IMR-90 (cell line): Measurements from ENCODE around the gene CLIC5. TPM values are rescaled to one million over a fixed set of nuclear protein-coding genes. Genes with fewer than 3 reads are reported as not detected.

ENCODE experiments used
- ATAC-seq: fragments of 200-7000 bp; cut with Tn5 transposase; 2 replicates; pipeline ENCODE4 v1.9.1; 2020; ENCODE audit warnings: low read depth, mild to moderate bottlenecking, moderate library complexity
- BruUV-seq: library from RNA; stranded (reverse); fragments of 400-500 nt; replicated peaks from 2 replicates; lab custom pipeline; 2021; lab: Mats Ljungman, UMichigan
- CTCF ChIA-PET: fragments of 300-600 bp; formaldehyde crosslinking; extraction: SDS; loops from one replicate; lab custom pipeline; 2021; ENCODE audit warnings: antibody characterized with exemption; lab: Yijun Ruan, JAX
- POLR2A ChIA-PET: fragments of 300-600 bp; sonication (Branson Sonifier 250); formaldehyde crosslinking; loops from one replicate; lab custom pipeline; 2022; ENCODE audit warnings: antibody characterized with exemption; ENCODE audit not compliant: unreplicated experiment; lab: Charles Lee
- DNase-seq: peaks from one replicate; pipeline ENCODE4 v3.0.0; 2013
- H2AFZ ChIP-seq: replicated peaks from 2 replicates; pipeline ENCODE3; 2013; ENCODE audit warnings: low read length, mild to moderate bottlenecking; ENCODE audit not compliant: poor library complexity
- H2AK5ac ChIP-seq: 2 replicates; pipeline ENCODE4 v1.6.1; 2013; ENCODE audit warnings: low read depth, low read length, inconsistent platforms
- H2AK9ac ChIP-seq: replicated peaks from 2 replicates; pipeline ENCODE3; 2013; ENCODE audit warnings: mild to moderate bottlenecking, low read depth, low read length, moderate library complexity; ENCODE audit not compliant: poor library complexity
- H2BK120ac ChIP-seq: 2 replicates; pipeline ENCODE4 v1.6.1; 2013; ENCODE audit warnings: low read depth, low read length, inconsistent platforms
- H2BK15ac ChIP-seq: 3 replicates; pipeline ENCODE4 v1.6.1; 2013; ENCODE audit warnings: low read depth, low read length, inconsistent platforms
- H2BK20ac ChIP-seq: 2 replicates; pipeline ENCODE4 v1.6.1; 2013; ENCODE audit warnings: low read depth, mild to moderate bottlenecking, inconsistent platforms, low read length, moderate library complexity
- H2BK5ac ChIP-seq: 2 replicates; pipeline ENCODE4 v1.6.1; 2013; ENCODE audit warnings: mild to moderate bottlenecking, low read depth, low read length, inconsistent platforms; ENCODE audit not compliant: poor library complexity, severe bottlenecking
- H3K14ac ChIP-seq: replicated peaks from 2 replicates; pipeline ENCODE4 v1.6.1; 2013; ENCODE audit warnings: low read depth, low read length, inconsistent platforms
- H3K18ac ChIP-seq: 2 replicates; pipeline ENCODE4 v1.6.1; 2013; ENCODE audit warnings: low read depth, low read length, control low read depth
- H3K23ac ChIP-seq: 2 replicates; pipeline ENCODE4 v1.6.1; 2013; ENCODE audit warnings: low read depth, low read length, inconsistent platforms
- H3K27ac ChIP-seq: 2 replicates; pipeline ENCODE4 v1.5.1; 2013; ENCODE audit warnings: mild to moderate bottlenecking, control low read depth, low read length; ENCODE audit not compliant: insufficient read depth
- H3K27me3 ChIP-seq: 2 replicates; pipeline ENCODE4 v1.6.1; 2013; ENCODE audit warnings: low read length; ENCODE audit not compliant: control insufficient read depth, insufficient read depth
- H3K36me3 ChIP-seq: 2 replicates; pipeline ENCODE4 v1.6.1; 2013; ENCODE audit warnings: low read length, mixed read lengths; ENCODE audit not compliant: control insufficient read depth, insufficient read depth
- H3K4ac ChIP-seq: 2 replicates; pipeline ENCODE4 v1.6.1; 2013; ENCODE audit warnings: low read depth, low read length, inconsistent platforms
- H3K4me1 ChIP-seq: 2 replicates; pipeline ENCODE4 v1.6.1; 2013; ENCODE audit warnings: low read length, mixed read lengths; ENCODE audit not compliant: control insufficient read depth, insufficient read depth
- H3K4me2 ChIP-seq: 2 replicates; pipeline ENCODE4 v1.6.1; 2013; ENCODE audit warnings: low read depth, mild to moderate bottlenecking, control low read depth, low read length, moderate library complexity
- H3K4me3 ChIP-seq: 2 replicates; pipeline ENCODE4 v1.5.1; 2013; ENCODE audit warnings: low read depth, mild to moderate bottlenecking, control low read depth, low read length, moderate library complexity; ENCODE audit not compliant: insufficient read depth
- H3K56ac ChIP-seq: 2 replicates; pipeline ENCODE4 v1.6.1; 2013; ENCODE audit warnings: low read length, inconsistent platforms; ENCODE audit not compliant: insufficient read depth; ENCODE audit errors: extremely low read depth
- H3K79me1 ChIP-seq, 2 experiments: 2 replicates each; pipeline ENCODE4 v1.6.1; 2013; ENCODE audit warnings: low read length in 2 of 2, inconsistent platforms in 1 of 2, low read depth in 1 of 2
- H3K9ac ChIP-seq: 2 replicates; pipeline ENCODE4 v1.6.1; 2013; ENCODE audit warnings: low read depth, low read length, control low read depth
- H3K9me1 ChIP-seq: 2 replicates; pipeline ENCODE4 v1.6.1; 2013; ENCODE audit warnings: low read length, inconsistent platforms; ENCODE audit not compliant: insufficient read depth
- H3K9me3 ChIP-seq: 2 replicates; pipeline ENCODE4 v1.6.1; 2013; ENCODE audit warnings: low read length; ENCODE audit not compliant: control insufficient read depth, insufficient read depth
- H4K20me1 ChIP-seq: 2 replicates; pipeline ENCODE4 v1.6.1; 2013; ENCODE audit warnings: low read length, inconsistent platforms; ENCODE audit not compliant: insufficient read depth
- H4K5ac ChIP-seq: 2 replicates; pipeline ENCODE4 v1.6.1; 2013; ENCODE audit warnings: mild to moderate bottlenecking, low read depth, low read length, control low read depth
- H4K8ac ChIP-seq, 2 experiments: 2 replicates each; pipeline ENCODE4 v1.6.1; 2013; ENCODE audit warnings: low read depth in 2 of 2, low read length in 2 of 2, control low read depth in 1 of 2, inconsistent platforms in 1 of 2
- H4K91ac ChIP-seq: 2 replicates; pipeline ENCODE4 v1.6.1; 2013; ENCODE audit warnings: low read depth, low read length, inconsistent platforms; ENCODE audit not compliant: insufficient read depth
- CEBPB ChIP-seq: IDR thresholded peaks from 2 replicates; pipeline ENCODE4 v1.6.1; 2012; ENCODE audit warnings: low read depth, low read length, improper control_type of control experiment
- FOS ChIP-seq: fragments of 150-350 bp; IDR thresholded peaks from 2 replicates; pipeline ENCODE4 v1.6.1; 2016; ENCODE audit warnings: low read depth, low read length
- MAFK ChIP-seq: IDR thresholded peaks from 2 replicates; pipeline ENCODE4 v1.6.1; 2012; ENCODE audit warnings: low read depth, low read length, improper control_type of control experiment
- MAZ ChIP-seq: IDR thresholded peaks from 2 replicates; pipeline ENCODE4 v1.6.1; 2012; ENCODE audit warnings: low read depth, mild to moderate bottlenecking, low read length, improper control_type of control experiment, moderate library complexity, borderline replicate concordance
- MXI1 ChIP-seq: IDR thresholded peaks from 2 replicates; pipeline ENCODE4 v1.6.1; 2012; ENCODE audit warnings: low read depth, mild to moderate bottlenecking, low read length, moderate library complexity, borderline replicate concordance
- NFE2L2 ChIP-seq: fragments of 150-350 bp; IDR thresholded peaks from 2 replicates; pipeline ENCODE4 v1.6.1; 2016; ENCODE audit warnings: low read depth, mild to moderate bottlenecking, low read length
- RAD21 ChIP-seq: IDR thresholded peaks from 2 replicates; pipeline ENCODE4 v1.6.1; 2012; ENCODE audit warnings: low read length, improper control_type of control experiment
- RFX5 ChIP-seq: IDR thresholded peaks from 2 replicates; pipeline ENCODE4 v1.8.0; 2012; ENCODE audit warnings: low read depth, mild to moderate bottlenecking, low read length, moderate library complexity
- SMC3 ChIP-seq: fragments of 150-350 bp; IDR thresholded peaks from 2 replicates; pipeline ENCODE4 v1.6.1; 2016; ENCODE audit warnings: low read depth, mild to moderate bottlenecking, antibody characterized with exemption, low read length, moderate library complexity
- WGBS, 2 experiments: methylation state at CpG; one replicate each; pipeline versions ENCODE4 v1.1.5 to v1.1.7; 2013; ENCODE audit warnings: missing lambda C conversion rate in 2 of 2; ENCODE audit not compliant: insufficient read length in 1 of 2; ENCODE audit errors: extremely low coverage in 2 of 2; 5-methylcytosine and 5-hydroxymethylcytosine counted together
- dilution Hi-C: fragments of 300-500 bp; cut with HindIII; formaldehyde crosslinking; loops from one replicate; pipeline ENCODE4 v1.14.3; 2018; ENCODE audit warnings: low sequenced_read_pairs; ENCODE audit not compliant: unreplicated experiment
- in situ Hi-C: fragments of 300-500 bp; cut with MboI; formaldehyde crosslinking; loops from 3 replicates; pipeline ENCODE4 v1.14.3; 2019; ENCODE audit warnings: low sequenced_read_pairs, inconsistent platforms, mixed read lengths
- intact Hi-C: fragments of 100-400 bp; cut with micrococcal nuclease; formaldehyde crosslinking; loops from 2 replicates; pipeline ENCODE4 v1.10.0; 2022
- polyA plus RNA-seq, 3 experiments: library from polyadenylated mRNA; depleted of rRNA; stranded (reverse); fragments of >200 nt; gene quantifications; 2 replicates each; pipeline ENCODE4 v1.2.3, GENCODE V29; 2012; ENCODE audit warnings: low replicate concordance in 1 of 3
- total RNA-seq: library from RNA; depleted of rRNA; stranded (reverse); fragments of >200 nt; gene quantifications from 2 replicates; pipeline ENCODE4 v1.2.3, GENCODE V29; 2012
- TF ChIP-seq, protein P1 (sequence below): fragments of 150-350 bp; IDR thresholded peaks from 2 replicates; pipeline ENCODE4 v1.6.1; 2017; ENCODE audit warnings: mild to moderate bottlenecking, antibody characterized with exemption, low read length, low read depth
- TF ChIP-seq, protein P2 (sequence below): fragments of 150-350 bp; IDR thresholded peaks from 2 replicates; pipeline ENCODE4 v1.6.1; 2016; ENCODE audit warnings: low read depth, mild to moderate bottlenecking, low read length, moderate library complexity, borderline replicate concordance
- TF ChIP-seq, protein P3 (sequence below): conservative IDR thresholded peaks from 2 replicates; pipeline ENCODE4 v1.5.1; 2012; ENCODE audit warnings: mild to moderate bottlenecking, low read depth, low read length, improper control_type of control experiment

Gene CLIC5
- total and polyA plus RNA-seq, 2 of the 4 experiments (the other 2 are of a cell fraction) = not detected

DNA sequence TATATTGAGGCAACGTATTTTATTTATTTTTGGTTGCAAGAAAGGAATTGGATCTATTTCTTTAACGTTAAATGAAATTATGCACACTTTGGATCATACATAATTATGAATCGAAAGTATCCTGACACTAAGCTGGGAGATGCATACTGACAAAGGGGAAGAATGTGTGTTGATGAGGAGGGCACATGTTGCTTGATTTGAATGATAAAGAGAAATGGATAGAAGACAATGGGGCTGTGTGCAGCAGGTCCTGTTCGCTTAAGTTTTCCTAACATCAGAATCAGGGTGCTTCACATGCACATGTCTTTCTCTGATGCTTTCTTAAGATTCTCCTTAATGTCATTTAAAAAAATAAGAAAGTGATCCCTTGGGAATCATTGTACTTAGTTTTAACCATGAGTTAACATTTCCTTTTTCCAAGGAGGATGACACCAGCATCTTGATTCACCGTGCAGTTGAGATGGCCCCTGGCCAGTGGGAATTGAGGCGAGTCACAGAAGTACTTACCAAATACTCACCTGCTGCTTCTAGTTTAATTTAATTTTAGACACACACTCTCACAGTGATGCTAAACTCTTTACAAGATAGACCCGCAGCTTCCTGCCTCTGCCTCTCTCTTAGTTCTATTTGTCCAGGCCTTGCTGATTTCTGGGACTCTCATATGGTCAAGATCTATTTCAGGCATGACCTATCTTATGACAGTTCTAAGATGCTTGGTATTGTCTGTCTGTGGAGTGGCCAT lies 116.5 kb downstream of the CLIC5 start:
- TF ChIP-seq MAFK = no peak
- TF ChIP-seq MAZ = no peak
- no peak for TF ChIP-seq RFX5
- TF ChIP-seq, protein P1, sequence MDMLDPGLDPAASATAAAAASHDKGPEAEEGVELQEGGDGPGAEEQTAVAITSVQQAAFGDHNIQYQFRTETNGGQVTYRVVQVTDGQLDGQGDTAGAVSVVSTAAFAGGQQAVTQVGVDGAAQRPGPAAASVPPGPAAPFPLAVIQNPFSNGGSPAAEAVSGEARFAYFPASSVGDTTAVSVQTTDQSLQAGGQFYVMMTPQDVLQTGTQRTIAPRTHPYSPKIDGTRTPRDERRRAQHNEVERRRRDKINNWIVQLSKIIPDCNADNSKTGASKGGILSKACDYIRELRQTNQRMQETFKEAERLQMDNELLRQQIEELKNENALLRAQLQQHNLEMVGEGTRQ = no peak
- no peak for TF ChIP-seq MXI1
- TF ChIP-seq RAD21 = no peak
- TF ChIP-seq, protein P2, sequence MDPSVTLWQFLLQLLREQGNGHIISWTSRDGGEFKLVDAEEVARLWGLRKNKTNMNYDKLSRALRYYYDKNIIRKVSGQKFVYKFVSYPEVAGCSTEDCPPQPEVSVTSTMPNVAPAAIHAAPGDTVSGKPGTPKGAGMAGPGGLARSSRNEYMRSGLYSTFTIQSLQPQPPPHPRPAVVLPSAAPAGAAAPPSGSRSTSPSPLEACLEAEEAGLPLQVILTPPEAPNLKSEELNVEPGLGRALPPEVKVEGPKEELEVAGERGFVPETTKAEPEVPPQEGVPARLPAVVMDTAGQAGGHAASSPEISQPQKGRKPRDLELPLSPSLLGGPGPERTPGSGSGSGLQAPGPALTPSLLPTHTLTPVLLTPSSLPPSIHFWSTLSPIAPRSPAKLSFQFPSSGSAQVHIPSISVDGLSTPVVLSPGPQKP = no peak
- TF ChIP-seq CEBPB = no peak
- TF ChIP-seq NFE2L2 = no peak
- no peak for TF ChIP-seq SMC3
- no peak for TF ChIP-seq FOS
- TF ChIP-seq, protein P3, sequence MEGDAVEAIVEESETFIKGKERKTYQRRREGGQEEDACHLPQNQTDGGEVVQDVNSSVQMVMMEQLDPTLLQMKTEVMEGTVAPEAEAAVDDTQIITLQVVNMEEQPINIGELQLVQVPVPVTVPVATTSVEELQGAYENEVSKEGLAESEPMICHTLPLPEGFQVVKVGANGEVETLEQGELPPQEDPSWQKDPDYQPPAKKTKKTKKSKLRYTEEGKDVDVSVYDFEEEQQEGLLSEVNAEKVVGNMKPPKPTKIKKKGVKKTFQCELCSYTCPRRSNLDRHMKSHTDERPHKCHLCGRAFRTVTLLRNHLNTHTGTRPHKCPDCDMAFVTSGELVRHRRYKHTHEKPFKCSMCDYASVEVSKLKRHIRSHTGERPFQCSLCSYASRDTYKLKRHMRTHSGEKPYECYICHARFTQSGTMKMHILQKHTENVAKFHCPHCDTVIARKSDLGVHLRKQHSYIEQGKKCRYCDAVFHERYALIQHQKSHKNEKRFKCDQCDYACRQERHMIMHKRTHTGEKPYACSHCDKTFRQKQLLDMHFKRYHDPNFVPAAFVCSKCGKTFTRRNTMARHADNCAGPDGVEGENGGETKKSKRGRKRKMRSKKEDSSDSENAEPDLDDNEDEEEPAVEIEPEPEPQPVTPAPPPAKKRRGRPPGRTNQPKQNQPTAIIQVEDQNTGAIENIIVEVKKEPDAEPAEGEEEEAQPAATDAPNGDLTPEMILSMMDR = no peak
- Histone ChIP-seq H3K4ac (no peak overlapping the region), H3K56ac (no peak overlapping the region), H3K27me3 (peaks cover 8% of the 10 kb centered on the region), H2BK20ac (no peak overlapping the region), H2BK5ac (no peak overlapping the region), H4K91ac (no peak overlapping the region), H3K4me3 (no peak overlapping the region), H3K36me3 (no peaks in the 10 kb centered on the region), H4K5ac (no peak overlapping the region), H2BK15ac (no peak overlapping the region), H3K9ac (no peak overlapping the region), H4K8ac (no peak overlapping the region), H4K20me1 (no peaks in the 10 kb centered on the region), H3K18ac (no peak overlapping the region), H2BK120ac (no peak overlapping the region), H3K9me3 (no peaks in the 10 kb centered on the region), H3K14ac (no peak overlapping the region), H2AFZ (no peak overlapping the region), H2AK5ac (no peak overlapping the region), H3K27ac (no peak overlapping the region), H3K9me1 (no peaks in the 10 kb centered on the region), H3K79me1 (no peaks in the 10 kb centered on the region), H2AK9ac (no peak overlapping the region), H3K23ac (no peak overlapping the region), H3K4me1 (no peaks in the 10 kb centered on the region), H3K4me2 (no peak overlapping the region)
- no TSS peak for BruUV-seq
- dilution Hi-C loops (no loop called here), intact Hi-C loops (no loop called here), in situ Hi-C loops (no loop called here)
- DNase-seq (no peak), ATAC-seq (no peak)
- ChIA-PET POLR2A (no interaction called here), CTCF (interaction anchor here (0.6 kb wide), 1 partner anchor 11 kb away, joined by 3 read pairs; no protein-coding TSS in a partner anchor)
- 72% methylated on average over 2 of the region's 7 CpGs; no CpG with 5 or more reads in 1 of the 2 experiments for WGBS, 2 experiments
